HepG2 (cell line): ENCODE results near the gene RABGAP1L.

Experiments
- EP300 ChIP-seq, 3 experiments: sonication (generic) in 1 of 3; formaldehyde crosslinking in 1 of 3; IDR thresholded peaks; 2 replicates each; pipeline versions ENCODE4 v1.5.1 to v1.6.1; 2011 to 2020; ENCODE audit warnings: low read depth in 2 of 3, low read length in 2 of 3, borderline replicate concordance in 1 of 3, improper control_type of control experiment in 1 of 3, mild to moderate bottlenecking in 1 of 3, missing genetic modification reagents in 1 of 3, moderate library complexity in 1 of 3
- POLR2A ChIP-seq, 2 experiments: IDR thresholded peaks; 2 replicates each; pipeline ENCODE4 v1.6.1; 2011; ENCODE audit warnings: low read depth in 2 of 2, low read length in 2 of 2, mild to moderate bottlenecking in 1 of 2, moderate library complexity in 1 of 2; ENCODE audit not compliant: insufficient read depth in 1 of 2
- TF ChIP-seq, protein P1 (sequence below): sonication (generic); formaldehyde crosslinking; IDR thresholded peaks from 2 replicates; pipeline ENCODE4 v1.5.0; 2020; ENCODE audit warnings: mild to moderate bottlenecking, missing genetic modification reagents, moderate library complexity
- TF ChIP-seq, protein P2 (sequence below): sonication (generic); formaldehyde crosslinking; IDR thresholded peaks from 2 replicates; pipeline ENCODE4 v1.4.0; 2020; ENCODE audit warnings: missing genetic modification reagents, borderline replicate concordance
- TF ChIP-seq, protein P3 (sequence below): sonication (generic); formaldehyde crosslinking; conservative IDR thresholded peaks from 2 replicates; pipeline ENCODE4 v1.5.0; 2020; ENCODE audit warnings: missing genetic modification reagents
- TF ChIP-seq, protein P4 (sequence below): sonication (generic); formaldehyde crosslinking; IDR thresholded peaks from 2 replicates; pipeline ENCODE4 v1.8.0; 2022; ENCODE audit warnings: low read depth, missing genetic modification reagents

DNA sequence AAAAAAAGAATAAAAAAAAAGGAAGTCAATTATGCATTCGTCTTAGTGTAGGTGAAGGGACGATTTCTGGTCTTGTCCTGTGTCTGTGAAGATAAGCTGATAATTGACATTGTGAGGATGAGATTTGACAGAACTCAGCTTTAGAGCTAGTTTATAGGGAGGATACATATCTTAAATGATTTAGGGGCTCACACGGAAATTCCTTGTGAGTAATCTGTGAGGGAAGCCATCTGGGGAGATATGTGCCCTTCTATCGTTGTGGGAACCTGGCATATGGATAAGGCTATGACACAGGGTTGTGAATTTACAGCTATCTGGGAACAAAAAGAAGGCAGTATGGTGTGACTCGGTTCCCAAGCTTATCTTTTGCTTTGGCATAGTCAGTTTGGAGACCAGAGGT, 71.1 kb downstream of the RABGAP1L start:
- TF ChIP-seq, protein P1, sequence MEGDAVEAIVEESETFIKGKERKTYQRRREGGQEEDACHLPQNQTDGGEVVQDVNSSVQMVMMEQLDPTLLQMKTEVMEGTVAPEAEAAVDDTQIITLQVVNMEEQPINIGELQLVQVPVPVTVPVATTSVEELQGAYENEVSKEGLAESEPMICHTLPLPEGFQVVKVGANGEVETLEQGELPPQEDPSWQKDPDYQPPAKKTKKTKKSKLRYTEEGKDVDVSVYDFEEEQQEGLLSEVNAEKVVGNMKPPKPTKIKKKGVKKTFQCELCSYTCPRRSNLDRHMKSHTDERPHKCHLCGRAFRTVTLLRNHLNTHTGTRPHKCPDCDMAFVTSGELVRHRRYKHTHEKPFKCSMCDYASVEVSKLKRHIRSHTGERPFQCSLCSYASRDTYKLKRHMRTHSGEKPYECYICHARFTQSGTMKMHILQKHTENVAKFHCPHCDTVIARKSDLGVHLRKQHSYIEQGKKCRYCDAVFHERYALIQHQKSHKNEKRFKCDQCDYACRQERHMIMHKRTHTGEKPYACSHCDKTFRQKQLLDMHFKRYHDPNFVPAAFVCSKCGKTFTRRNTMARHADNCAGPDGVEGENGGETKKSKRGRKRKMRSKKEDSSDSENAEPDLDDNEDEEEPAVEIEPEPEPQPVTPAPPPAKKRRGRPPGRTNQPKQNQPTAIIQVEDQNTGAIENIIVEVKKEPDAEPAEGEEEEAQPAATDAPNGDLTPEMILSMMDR (CRISPR knock-in tag), result no peak
- TF ChIP-seq, protein P2, sequence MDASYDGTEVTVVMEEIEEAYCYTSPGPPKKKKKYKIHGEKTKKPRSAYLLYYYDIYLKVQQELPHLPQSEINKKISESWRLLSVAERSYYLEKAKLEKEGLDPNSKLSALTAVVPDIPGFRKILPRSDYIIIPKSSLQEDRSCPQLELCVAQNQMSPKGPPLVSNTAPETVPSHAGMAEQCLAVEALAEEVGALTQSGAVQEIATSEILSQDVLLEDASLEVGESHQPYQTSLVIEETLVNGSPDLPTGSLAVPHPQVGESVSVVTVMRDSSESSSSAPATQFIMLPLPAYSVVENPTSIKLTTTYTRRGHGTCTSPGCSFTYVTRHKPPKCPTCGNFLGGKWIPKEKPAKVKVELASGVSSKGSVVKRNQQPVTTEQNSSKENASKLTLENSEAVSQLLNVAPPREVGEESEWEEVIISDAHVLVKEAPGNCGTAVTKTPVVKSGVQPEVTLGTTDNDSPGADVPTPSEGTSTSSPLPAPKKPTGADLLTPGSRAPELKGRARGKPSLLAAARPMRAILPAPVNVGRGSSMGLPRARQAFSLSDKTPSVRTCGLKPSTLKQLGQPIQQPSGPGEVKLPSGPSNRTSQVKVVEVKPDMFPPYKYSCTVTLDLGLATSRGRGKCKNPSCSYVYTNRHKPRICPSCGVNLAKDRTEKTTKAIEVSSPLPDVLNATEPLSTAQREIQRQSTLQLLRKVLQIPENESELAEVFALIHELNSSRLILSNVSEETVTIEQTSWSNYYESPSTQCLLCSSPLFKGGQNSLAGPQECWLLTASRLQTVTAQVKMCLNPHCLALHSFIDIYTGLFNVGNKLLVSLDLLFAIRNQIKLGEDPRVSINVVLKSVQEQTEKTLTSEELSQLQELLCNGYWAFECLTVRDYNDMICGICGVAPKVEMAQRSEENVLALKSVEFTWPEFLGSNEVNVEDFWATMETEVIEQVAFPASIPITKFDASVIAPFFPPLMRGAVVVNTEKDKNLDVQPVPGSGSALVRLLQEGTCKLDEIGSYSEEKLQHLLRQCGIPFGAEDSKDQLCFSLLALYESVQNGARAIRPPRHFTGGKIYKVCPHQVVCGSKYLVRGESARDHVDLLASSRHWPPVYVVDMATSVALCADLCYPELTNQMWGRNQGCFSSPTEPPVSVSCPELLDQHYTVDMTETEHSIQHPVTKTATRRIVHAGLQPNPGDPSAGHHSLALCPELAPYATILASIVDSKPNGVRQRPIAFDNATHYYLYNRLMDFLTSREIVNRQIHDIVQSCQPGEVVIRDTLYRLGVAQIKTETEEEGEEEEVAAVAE (CRISPR knock-in tag), result no peak
- TF ChIP-seq POLR2A (IDR thresholded peaks at IDR 0.05; ENCODE audit: insufficient read depth in 1 of 2, low read depth in 2 of 2, low read length in 2 of 2) (no peak), EP300 (IDR thresholded peaks at IDR 0.05; ENCODE audit: low read depth in 2 of 2, low read length in 2 of 2) (no peak), EP300 (CRISPR knock-in tag; IDR thresholded peaks at IDR 0.05; ENCODE audit: borderline replicate concordance) (no peak)
- TF ChIP-seq, protein P3, sequence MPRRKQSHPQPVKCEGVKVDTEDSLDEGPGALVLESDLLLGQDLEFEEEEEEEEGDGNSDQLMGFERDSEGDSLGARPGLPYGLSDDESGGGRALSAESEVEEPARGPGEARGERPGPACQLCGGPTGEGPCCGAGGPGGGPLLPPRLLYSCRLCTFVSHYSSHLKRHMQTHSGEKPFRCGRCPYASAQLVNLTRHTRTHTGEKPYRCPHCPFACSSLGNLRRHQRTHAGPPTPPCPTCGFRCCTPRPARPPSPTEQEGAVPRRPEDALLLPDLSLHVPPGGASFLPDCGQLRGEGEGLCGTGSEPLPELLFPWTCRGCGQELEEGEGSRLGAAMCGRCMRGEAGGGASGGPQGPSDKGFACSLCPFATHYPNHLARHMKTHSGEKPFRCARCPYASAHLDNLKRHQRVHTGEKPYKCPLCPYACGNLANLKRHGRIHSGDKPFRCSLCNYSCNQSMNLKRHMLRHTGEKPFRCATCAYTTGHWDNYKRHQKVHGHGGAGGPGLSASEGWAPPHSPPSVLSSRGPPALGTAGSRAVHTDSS (CRISPR knock-in tag), result no peak
- TF ChIP-seq, protein P4, sequence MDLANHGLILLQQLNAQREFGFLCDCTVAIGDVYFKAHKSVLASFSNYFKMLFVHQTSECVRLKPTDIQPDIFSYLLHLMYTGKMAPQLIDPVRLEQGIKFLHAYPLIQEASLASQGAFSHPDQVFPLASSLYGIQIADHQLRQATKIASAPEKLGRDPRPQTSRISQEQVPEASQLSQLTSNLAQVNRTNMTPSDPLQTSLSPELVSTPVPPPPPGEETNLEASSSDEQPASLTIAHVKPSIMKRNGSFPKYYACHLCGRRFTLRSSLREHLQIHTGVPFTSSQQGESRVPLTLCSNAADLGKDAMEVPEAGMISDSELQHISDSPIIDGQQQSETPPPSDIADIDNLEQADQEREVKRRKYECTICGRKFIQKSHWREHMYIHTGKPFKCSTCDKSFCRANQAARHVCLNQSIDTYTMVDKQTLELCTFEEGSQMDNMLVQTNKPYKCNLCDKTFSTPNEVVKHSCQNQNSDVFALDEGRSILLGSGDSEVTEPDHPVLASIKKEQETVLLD (CRISPR knock-in tag), result no peak
